Thymus (tissue), 11 donors: ENCODE data around the gene EDEM3. TPM values are rescaled to one million over a fixed set of nuclear protein-coding genes. Genes with fewer than 3 reads are reported as not detected.
A peak's percentile ranks its signal among the peaks of the same experiment; 100 is the strongest.
"Not testable (repeated sequence)": the region's sequence is repeated elsewhere in the genome, so short reads cannot be mapped to it uniquely, and the experiment has no call there.

ENCODE experiments used
- DNase-seq, 9 donors: peaks; one replicate each; pipeline ENCODE4 v3.0.0-alpha.2; 2013; ENCODE audit warnings: low spot score in 9 of 9, low read depth in 6 of 9, missing footprints in 1 of 9
- H3K27ac ChIP-seq, 2 donors: one replicate each; pipeline ENCODE4 v1.5.1; 2013; ENCODE audit warnings: control low read depth in 1 of 2, low read depth in 1 of 2, low read length in 1 of 2, mild to moderate bottlenecking in 1 of 2, moderate library complexity in 1 of 2
- H3K27me3 ChIP-seq, 2 donors: one replicate each; pipeline ENCODE4 v1.5.1; 2013; ENCODE audit warnings: low read length in 1 of 2; ENCODE audit not compliant: control insufficient read depth in 2 of 2, insufficient read depth in 1 of 2
- H3K36me3 ChIP-seq, 2 donors: one replicate each; pipeline ENCODE4 v1.5.1; 2013; ENCODE audit warnings: low read length in 1 of 2, mild to moderate bottlenecking in 1 of 2, moderate library complexity in 1 of 2; ENCODE audit not compliant: control insufficient read depth in 2 of 2, insufficient read depth in 2 of 2
- H3K4me1 ChIP-seq, 2 donors: one replicate each; pipeline ENCODE4 v1.5.1; 2013; ENCODE audit warnings: low read length in 2 of 2; ENCODE audit not compliant: control insufficient read depth in 2 of 2, insufficient read depth in 2 of 2
- H3K4me3 ChIP-seq, 2 donors: one replicate each; pipeline ENCODE4 v1.5.1; 2013; ENCODE audit warnings: low read length in 2 of 2, control low read depth in 1 of 2, mild to moderate bottlenecking in 1 of 2
- H3K9me3 ChIP-seq, 2 donors: one replicate each; pipeline ENCODE4 v1.5.1; 2013; ENCODE audit warnings: low read length in 1 of 2, mild to moderate bottlenecking in 1 of 2; ENCODE audit not compliant: control insufficient read depth in 2 of 2, insufficient read depth in 1 of 2
- WGBS: extraction: QIAGEN DNeasy Blood & Tissue Kit; methylation state at CpG from one replicate; pipeline ENCODE4 v1.1.7; 2013; 5-methylcytosine and 5-hydroxymethylcytosine counted together
- polyA plus RNA-seq: library from polyadenylated mRNA; stranded (reverse); fragments of 200-250 nt; gene quantifications from one replicate; pipeline ENCODE4 v1.2.3, GENCODE V29; 2013
- total RNA-seq: library from RNA; stranded (reverse); fragments of 120-200 nt; gene quantifications from one replicate; pipeline ENCODE4 v1.2.4, GENCODE V29; 2013
- donor health status: healthy.

The EDEM3 gene
- total and polyA plus RNA-seq, 2 donors = 19.0 to 24.2 TPM

DNA sequence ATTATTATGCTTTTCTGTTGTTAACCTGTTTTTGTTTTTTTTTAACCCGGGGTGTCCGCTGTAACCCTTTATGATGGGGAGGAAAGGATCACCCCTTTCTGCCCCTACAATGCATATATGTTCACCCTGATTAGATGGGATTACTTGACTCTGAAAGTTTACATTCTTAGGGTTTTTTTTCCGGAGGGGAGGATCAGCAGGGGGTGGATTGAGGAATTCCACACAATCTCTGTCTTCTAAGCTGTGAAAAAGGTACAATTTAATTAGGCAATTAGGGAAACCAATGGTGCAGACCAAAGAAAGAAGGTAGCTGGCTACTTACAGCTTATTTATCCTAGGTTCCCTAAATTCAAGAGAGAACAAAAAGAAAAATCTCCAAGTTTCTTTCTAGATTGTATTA is 58.3 kb downstream of the EDEM3 start:
- H3K27me3 ChIP-seq = no peaks in the 10 kb centered on the region
- 86% methylated on average over 3 of the region's 3 CpGs for WGBS
- H3K4me1 ChIP-seq = no peaks in the 10 kb centered on the region
- peaks cover 0 to 36% of the 10 kb centered on the region in 2 donors for H3K36me3 ChIP-seq
- H3K9me3 ChIP-seq = no peaks in the 10 kb centered on the region
- no peak for DNase-seq
- H3K27ac ChIP-seq = no peak overlapping the region
- no peak overlapping the region for H3K4me3 ChIP-seq

DNA sequence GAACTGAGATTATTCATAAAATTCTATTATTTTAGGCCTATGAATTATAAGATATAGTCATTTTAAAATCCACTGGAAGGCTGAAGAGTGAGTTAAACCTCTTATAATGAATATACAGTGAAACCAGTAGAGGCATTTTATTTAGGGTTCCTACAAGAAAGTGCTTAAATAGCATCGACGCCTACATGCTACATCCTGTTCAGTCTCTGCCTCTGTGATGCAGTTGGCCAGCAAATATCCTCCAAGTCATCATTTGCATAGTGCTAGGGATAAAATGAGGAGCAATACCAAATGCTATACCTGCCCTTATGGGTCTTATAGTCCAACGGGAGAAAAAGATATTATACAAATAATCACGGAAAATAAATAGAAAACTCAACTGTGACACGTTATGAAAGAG is 59.6 kb downstream of the EDEM3 start:
- Histone ChIP-seq H3K4me1 (no peaks in the 10 kb centered on the region), H3K27ac (no peak overlapping the region), H3K9me3 (no peaks in the 10 kb centered on the region), H3K36me3 (peaks cover 0 to 30% of the 10 kb centered on the region in 2 donors), H3K4me3 (no peak overlapping the region), H3K27me3 (no peaks in the 10 kb centered on the region)
- WGBS = 96% methylated on average over 5 of the region's 5 CpGs
- no peak for DNase-seq

DNA sequence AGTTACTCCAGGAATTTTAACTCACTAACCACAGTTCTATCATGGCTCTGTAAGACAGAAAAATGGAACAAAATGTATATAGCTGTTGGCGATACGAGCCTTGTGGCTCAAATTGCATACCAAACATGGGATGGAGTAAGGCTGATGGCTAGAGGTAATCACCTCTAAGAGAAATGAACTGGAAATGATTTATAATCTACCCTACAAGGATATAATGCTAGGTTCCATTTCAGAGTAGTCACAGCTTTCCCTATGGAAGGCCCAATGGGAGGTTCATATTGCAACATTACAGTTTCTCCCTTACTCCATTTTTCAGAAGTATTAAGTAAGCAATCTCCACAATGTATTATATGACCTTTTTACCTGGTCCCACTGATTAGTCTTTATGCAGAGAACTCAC is 61.6 kb downstream of the EDEM3 start:
- H3K27ac ChIP-seq = no peak overlapping the region
- DNase-seq = no peak
- WGBS = 99% methylated on average over 2 of the region's 2 CpGs
- no peaks in the 10 kb centered on the region for H3K27me3 ChIP-seq
- no peak overlapping the region for H3K4me3 ChIP-seq
- no peaks in the 10 kb centered on the region for H3K4me1 ChIP-seq
- peaks cover 0 to 29% of the 10 kb centered on the region in 2 donors for H3K36me3 ChIP-seq
- H3K9me3 ChIP-seq = no peaks in the 10 kb centered on the region

DNA sequence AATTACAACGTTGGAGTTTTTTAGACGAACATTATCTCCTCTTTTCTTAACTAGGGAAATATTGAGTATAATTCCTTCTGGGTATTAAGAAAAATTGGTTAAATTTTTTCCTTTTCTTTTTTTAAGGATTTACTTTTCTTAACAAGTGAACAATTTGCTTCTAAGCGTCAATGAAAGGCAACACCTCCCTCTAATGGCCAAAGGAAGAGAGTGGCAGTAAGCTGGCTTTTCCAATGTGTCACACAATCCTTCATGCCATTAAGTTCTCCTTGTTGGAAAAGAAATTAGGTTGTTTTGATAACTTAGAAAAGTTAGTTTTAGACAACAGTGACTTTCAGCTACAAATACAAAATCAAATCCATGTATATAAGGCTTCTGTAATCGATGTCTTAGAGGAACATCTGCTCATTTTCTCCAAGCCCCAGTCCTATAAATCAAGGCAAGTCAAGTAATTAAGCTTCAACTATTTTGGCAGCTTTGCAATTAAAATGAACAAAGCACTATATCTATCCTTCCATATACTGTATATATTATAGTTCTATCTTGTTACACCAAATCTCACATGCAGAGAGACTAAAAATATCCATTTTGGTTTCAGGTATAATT is 62.8 kb downstream of the EDEM3 start:
- H3K27me3 ChIP-seq = no peaks in the 10 kb centered on the region
- no peak overlapping the region for H3K4me3 ChIP-seq
- peak in 3 of 9 donors; percentile 2 to 37 (median 3) for DNase-seq
- no peaks in the 10 kb centered on the region for H3K9me3 ChIP-seq
- H3K36me3 ChIP-seq = peaks cover 0 to 29% of the 10 kb centered on the region in 2 donors
- H3K27ac ChIP-seq = no peak overlapping the region
- 72% methylated on average over 4 of the region's 4 CpGs for WGBS
- H3K4me1 ChIP-seq = no peaks in the 10 kb centered on the region

DNA sequence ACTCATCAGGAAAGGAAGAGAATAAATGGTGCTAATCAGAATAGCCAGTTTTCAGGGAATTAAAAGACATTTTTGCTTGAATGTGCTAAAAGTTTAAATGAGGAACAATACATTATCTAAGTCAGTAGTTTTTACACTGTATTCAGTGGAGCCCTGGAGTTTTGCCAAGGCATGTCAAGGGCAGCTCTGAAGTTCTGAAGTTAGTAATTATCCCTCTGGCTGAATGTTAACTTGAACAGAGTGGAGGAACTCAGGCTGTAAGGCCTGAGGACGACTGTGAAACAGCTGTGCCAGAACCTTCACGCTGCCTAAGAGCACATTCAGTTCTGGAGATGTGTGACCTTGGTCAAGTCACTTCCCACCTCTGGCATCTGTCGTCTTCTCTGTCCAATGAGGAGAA is 68.1 kb downstream of the EDEM3 start:
- Histone ChIP-seq H3K4me1 (no peaks in the 10 kb centered on the region), H3K9me3 (no peaks in the 10 kb centered on the region), H3K36me3 (no peaks in the 10 kb centered on the region), H3K27ac (no peak overlapping the region), H3K27me3 (no peaks in the 10 kb centered on the region), H3K4me3 (no peak overlapping the region)
- WGBS = 89% methylated on average over 3 of the region's 3 CpGs
- DNase-seq = no peak

DNA sequence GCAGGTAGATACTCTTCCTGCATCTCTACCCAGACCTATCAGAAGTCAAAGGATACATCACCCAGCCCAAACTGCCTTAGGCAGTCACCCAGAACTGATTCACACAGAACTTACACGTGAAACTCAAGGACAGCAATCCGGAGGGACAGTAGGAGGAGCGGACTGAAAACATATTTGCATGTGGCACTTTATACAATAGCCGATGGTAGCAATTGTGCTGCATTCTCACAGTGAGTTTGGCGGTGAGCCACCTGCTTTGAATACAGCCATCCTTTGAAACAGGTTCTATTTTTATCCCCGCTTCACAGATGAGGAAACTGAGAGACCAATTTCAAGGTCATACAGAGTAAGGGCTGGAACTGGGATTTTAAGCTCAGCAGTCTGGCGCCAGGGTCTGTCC is 69.5 kb downstream of the EDEM3 start:
- 96% methylated on average over 7 of the region's 7 CpGs for whole genome bisulfite sequencing

DNA sequence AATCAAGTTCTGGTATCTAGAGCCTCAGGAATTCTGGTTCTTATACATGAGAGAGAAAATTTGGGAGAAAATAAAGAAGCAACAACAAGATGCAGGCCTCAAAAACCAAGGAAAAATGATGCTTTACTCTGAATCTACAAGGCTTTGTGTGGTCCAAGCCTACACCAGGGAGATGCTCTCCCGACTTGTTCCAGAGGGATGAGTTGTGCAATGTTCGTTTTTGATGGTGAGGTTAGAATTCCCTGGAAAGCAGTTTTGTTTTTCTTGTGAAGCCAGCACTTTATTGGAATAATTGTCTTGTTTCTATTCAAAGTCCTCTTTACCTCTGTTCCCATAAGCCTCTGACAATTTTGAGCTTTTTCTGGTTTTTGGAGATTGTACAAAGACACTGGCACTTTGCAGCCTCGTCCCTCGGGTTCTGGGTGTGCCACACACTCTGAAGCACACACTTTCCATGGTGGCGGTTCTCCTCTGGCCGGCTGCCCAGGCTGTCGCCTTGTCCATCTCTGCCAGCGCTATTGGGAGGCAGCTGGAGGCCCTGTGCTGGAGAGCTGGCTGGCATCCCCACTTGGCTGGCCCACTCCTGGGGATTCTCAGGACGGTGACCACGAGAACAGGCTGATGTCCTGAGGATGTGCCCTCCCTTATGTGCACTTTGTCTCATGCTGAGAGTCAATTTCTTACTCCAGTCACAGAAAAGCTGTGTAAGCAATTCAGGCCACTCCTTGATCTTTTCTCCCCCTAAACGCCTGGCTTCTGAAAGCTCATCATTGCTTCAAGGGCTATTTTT is 70.2 kb downstream of the EDEM3 start:
- 95% methylated on average over 11 of the region's 11 CpGs for WGBS
- Histone ChIP-seq H3K27ac (no peak overlapping the region), H3K4me1 (no peaks in the 10 kb centered on the region), H3K4me3 (no peak overlapping the region), H3K36me3 (no peaks in the 10 kb centered on the region), H3K9me3 (no peaks in the 10 kb centered on the region), H3K27me3 (no peaks in the 10 kb centered on the region)
- DNase-seq = no peak

More for the DNA sequence above, 69.5 kb downstream of the EDEM3 start:
- DNase-seq = no peak
- Histone ChIP-seq H3K4me1 (no peaks in the 10 kb centered on the region), H3K4me3 (no peak overlapping the region), H3K36me3 (no peaks in the 10 kb centered on the region), H3K27me3 (no peaks in the 10 kb centered on the region), H3K27ac (no peak overlapping the region), H3K9me3 (no peaks in the 10 kb centered on the region)

DNA sequence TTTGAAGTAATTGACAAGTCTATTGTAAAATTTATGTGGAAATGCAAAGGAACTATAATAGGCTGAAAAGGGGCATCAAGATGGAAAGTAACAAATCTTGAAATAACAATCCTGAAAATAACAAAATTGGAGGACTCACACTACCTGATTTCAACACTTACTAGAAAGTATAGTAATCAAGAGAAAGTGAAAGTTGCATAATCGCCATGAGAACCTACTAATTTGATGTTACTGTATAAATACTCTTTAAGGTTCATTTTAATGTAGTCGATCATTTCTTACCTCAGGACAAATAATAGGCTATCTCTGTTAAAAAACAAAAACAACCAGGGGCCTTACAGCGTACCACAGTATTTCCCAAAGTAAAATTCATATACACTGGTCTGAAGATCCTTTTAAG is 71.7 kb downstream of the EDEM3 start:
- no peak overlapping the region for H3K4me3 ChIP-seq
- no peak overlapping the region for H3K27ac ChIP-seq
- no peaks in the 10 kb centered on the region for H3K4me1 ChIP-seq
- no peak for DNase-seq
- H3K36me3 ChIP-seq = no peaks in the 10 kb centered on the region
- H3K27me3 ChIP-seq = no peaks in the 10 kb centered on the region
- H3K9me3 ChIP-seq = no peaks in the 10 kb centered on the region
- WGBS = 97% methylated on average over 3 of the region's 3 CpGs

DNA sequence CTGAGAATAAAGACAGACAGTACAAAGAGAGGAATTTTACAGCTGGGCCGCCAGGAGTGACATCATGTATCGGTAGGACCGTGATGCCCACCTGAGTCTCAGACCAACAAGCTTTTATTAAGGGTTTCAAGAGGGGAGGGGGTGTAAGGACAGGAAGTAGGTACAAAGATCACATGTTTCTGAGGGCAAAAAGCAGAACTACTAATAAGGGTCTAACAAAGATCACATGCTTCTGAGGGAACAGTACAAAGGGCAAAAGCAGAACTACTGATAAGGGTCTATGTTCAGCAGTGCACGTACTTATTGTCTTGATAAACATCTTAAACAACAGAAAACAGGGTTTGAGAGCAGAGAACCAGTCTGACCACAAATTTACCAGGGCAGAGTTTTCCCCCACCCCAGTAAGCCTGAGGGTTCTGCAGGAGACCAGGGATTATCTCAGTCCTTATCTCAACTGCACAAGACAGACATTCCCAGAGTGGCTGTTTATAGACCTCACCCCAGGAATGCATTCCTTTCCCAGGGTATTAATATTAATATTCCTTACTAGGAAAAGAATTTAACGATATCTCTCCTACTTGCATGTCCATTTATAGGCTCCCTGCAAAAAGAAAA is 73.9 kb downstream of the EDEM3 start:
- not testable (repeated sequence) for H3K4me3 ChIP-seq, DNase-seq, H3K36me3 ChIP-seq, H3K9me3 ChIP-seq, H3K4me1 ChIP-seq, H3K27ac ChIP-seq, H3K27me3 ChIP-seq
- WGBS = 93% methylated on average over 5 of the region's 5 CpGs
